ENCODE measurements around the gene MYOCD.

DNA sequence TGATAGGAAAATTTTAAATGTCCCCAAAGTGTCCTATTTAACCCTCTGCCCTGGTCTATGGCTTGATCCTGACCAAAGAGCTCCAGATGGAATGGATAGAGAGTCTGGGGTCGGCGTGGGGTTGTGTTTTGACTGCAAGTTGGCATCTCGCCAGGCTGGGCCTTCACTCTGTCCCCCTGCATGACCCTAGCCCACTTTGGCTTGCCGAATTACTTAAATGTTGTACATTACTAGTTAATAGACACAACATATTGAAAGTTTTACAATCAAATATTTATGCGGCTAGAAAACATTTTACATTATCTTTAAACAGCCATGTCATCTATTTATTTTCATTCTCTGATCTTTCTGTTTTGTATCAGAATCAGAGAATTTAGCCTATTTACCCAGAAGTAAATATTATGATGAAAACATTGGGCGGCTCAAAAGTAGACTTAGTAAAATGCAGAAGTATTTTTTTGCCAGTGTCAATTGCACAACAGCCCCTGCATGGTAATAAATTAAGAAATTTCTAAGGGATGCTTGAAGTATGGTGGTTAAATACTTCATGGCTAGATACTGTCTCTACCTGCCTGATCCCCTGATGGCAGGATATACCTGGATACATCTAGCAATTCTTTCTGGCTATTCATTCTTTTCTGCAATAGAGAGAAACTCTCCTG lies 18.8 kb upstream of the MYOCD start:
- TF ChIP-seq, protein P1, sequence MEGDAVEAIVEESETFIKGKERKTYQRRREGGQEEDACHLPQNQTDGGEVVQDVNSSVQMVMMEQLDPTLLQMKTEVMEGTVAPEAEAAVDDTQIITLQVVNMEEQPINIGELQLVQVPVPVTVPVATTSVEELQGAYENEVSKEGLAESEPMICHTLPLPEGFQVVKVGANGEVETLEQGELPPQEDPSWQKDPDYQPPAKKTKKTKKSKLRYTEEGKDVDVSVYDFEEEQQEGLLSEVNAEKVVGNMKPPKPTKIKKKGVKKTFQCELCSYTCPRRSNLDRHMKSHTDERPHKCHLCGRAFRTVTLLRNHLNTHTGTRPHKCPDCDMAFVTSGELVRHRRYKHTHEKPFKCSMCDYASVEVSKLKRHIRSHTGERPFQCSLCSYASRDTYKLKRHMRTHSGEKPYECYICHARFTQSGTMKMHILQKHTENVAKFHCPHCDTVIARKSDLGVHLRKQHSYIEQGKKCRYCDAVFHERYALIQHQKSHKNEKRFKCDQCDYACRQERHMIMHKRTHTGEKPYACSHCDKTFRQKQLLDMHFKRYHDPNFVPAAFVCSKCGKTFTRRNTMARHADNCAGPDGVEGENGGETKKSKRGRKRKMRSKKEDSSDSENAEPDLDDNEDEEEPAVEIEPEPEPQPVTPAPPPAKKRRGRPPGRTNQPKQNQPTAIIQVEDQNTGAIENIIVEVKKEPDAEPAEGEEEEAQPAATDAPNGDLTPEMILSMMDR (tag by site-specific recombination; IDR thresholded peaks at IDR 0.05): no peak
- TF ChIP-seq ZBTB7A (tag by site-specific recombination; IDR thresholded peaks at IDR 0.05; ENCODE audit: low read depth) (no peak), ZNF433 (tag by site-specific recombination; IDR thresholded peaks at IDR 0.05; ENCODE audit: low read depth) (no peak), ZNF530 (tag by site-specific recombination; IDR thresholded peaks at IDR 0.05; ENCODE audit: low read depth) (no peak), PRDM1 (tag by site-specific recombination; IDR thresholded peaks at IDR 0.05) (no peak), ZNF274 (IDR thresholded peaks at IDR 0.05; ENCODE audit: low read length) (no peak), ZNF274 (tag by site-specific recombination; IDR thresholded peaks at IDR 0.05; ENCODE audit: borderline replicate concordance) (no peak)
- TF ChIP-seq, protein P2, sequence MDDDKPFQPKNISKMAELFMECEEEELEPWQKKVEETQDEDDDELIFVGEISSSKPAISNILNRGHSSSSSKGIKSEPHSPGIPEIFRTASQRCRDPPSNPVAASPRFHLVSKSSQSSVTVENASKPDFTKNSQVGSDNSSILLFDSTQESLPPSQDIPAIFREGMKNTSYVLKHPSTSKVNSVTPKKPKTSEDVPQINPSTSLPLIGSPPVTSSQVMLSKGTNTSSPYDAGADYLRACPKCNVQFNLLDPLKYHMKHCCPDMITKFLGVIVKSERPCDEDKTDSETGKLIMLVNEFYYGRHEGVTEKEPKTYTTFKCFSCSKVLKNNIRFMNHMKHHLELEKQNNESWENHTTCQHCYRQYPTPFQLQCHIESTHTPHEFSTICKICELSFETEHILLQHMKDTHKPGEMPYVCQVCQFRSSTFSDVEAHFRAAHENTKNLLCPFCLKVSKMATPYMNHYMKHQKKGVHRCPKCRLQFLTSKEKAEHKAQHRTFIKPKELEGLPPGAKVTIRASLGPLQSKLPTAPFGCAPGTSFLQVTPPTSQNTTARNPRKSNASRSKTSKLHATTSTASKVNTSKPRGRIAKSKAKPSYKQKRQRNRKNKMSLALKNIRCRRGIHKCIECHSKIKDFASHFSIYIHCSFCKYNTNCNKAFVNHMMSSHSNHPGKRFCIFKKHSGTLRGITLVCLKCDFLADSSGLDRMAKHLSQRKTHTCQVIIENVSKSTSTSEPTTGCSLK (tag by site-specific recombination; IDR thresholded peaks at IDR 0.05): no peak
- TF ChIP-seq, protein P3, sequence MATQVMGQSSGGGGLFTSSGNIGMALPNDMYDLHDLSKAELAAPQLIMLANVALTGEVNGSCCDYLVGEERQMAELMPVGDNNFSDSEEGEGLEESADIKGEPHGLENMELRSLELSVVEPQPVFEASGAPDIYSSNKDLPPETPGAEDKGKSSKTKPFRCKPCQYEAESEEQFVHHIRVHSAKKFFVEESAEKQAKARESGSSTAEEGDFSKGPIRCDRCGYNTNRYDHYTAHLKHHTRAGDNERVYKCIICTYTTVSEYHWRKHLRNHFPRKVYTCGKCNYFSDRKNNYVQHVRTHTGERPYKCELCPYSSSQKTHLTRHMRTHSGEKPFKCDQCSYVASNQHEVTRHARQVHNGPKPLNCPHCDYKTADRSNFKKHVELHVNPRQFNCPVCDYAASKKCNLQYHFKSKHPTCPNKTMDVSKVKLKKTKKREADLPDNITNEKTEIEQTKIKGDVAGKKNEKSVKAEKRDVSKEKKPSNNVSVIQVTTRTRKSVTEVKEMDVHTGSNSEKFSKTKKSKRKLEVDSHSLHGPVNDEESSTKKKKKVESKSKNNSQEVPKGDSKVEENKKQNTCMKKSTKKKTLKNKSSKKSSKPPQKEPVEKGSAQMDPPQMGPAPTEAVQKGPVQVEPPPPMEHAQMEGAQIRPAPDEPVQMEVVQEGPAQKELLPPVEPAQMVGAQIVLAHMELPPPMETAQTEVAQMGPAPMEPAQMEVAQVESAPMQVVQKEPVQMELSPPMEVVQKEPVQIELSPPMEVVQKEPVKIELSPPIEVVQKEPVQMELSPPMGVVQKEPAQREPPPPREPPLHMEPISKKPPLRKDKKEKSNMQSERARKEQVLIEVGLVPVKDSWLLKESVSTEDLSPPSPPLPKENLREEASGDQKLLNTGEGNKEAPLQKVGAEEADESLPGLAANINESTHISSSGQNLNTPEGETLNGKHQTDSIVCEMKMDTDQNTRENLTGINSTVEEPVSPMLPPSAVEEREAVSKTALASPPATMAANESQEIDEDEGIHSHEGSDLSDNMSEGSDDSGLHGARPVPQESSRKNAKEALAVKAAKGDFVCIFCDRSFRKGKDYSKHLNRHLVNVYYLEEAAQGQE (tag by site-specific recombination; IDR thresholded peaks at IDR 0.05): no peak
